ENCODE measurements around the gene FER. TPM values are rescaled to one million over a fixed set of nuclear protein-coding genes. Genes with fewer than 3 reads are reported as not detected.

Gene FER
- total and polyA plus RNA-seq, 10 of the 15 experiments (the other 5 are each of a cell fraction or from before 2014, with no cell fraction given) = 4.4 to 19.1 (median 9.6) TPM

GRCh38 chr5:109180668-109181067 is 433.0 kb downstream of the FER start:
- BruUV-seq (replicated peaks) = no TSS peak
- Histone ChIP-seq H3K4me3 (no peak overlapping the region), H3K4me2 (ENCODE audit: control insufficient read depth, insufficient read depth) (no peak overlapping the region), H2AFZ (ENCODE audit: control insufficient read depth, low read depth, low read length) (no peak overlapping the region), H4K20me1 (ENCODE audit: control insufficient read depth, insufficient read depth) (no peaks in the 10 kb centered on the region), H3K36me3 (ENCODE audit: control insufficient read depth in 2 of 2, insufficient read depth in 2 of 2, low read length in 1 of 2) (no peaks in the 10 kb centered on the region), H3K4me1 (ENCODE audit: control insufficient read depth, insufficient read depth, low read length) (no peaks in the 10 kb centered on the region), H3K9me3 (replicated peaks; ENCODE audit: control insufficient read depth, insufficient read depth, low read length) (no peaks in the 10 kb centered on the region), H3K79me2 (ENCODE audit: control insufficient read depth, insufficient read depth, low read length) (no peaks in the 10 kb centered on the region), H3K27me3 (replicated peaks in 1 of 2; ENCODE audit: control insufficient read depth in 2 of 2, insufficient read depth in 2 of 2, low read length in 1 of 2) (no peaks in the 10 kb centered on the region), H3K9ac (ENCODE audit: control insufficient read depth, insufficient read depth, low read length) (no peak overlapping the region), H3K27ac (ENCODE audit: control insufficient read depth, insufficient read depth) (no peak overlapping the region)
- FAIRE-seq (no peak), ATAC-seq (no peak), DNase-seq (ENCODE audit: low read depth, low spot score) (no peak)
- SMC1A ChIA-PET (ENCODE audit: uncharacterized antibody, unreplicated experiment) = no interaction called here
- RAD21 ChIA-PET (ENCODE audit: unreplicated experiment) = no interaction called here
- WGBS (ENCODE audit: insufficient coverage, insufficient replicate concordance, low lambda C conversion rate, missing lambda C conversion rate) = 96% methylated on average over 4 of the region's 4 CpGs
- TF ChIP-seq RCOR1 (conservative IDR thresholded peaks at IDR 0.05; ENCODE audit: low read depth, low read length) (no peak), HDAC6 (IDR thresholded peaks at IDR 0.05; ENCODE audit: unreplicated experiment) (no peak), SMC3 (IDR thresholded peaks at IDR 0.05; ENCODE audit: borderline replicate concordance, low read length) (no peak)
- CTCF ChIA-PET = no interaction called here
- intact Hi-C loops (cut with micrococcal nuclease; ENCODE audit: unreplicated experiment) (no loop called here), in situ Hi-C loops (cut with MboI) (no loop called here)
- POLR2A ChIA-PET = no interaction called here

GRCh38 chr5:109186759-109187158 is 439.1 kb downstream of the FER start:
- no peak overlapping the region for H3K4me2 ChIP-seq (ENCODE audit: control insufficient read depth, insufficient read depth)
- no peak overlapping the region for H2AFZ ChIP-seq (ENCODE audit: control insufficient read depth, low read depth, low read length)
- RAD21 ChIA-PET (ENCODE audit: unreplicated experiment) = no interaction called here
- H3K27me3 ChIP-seq (replicated peaks in 1 of 2; ENCODE audit: control insufficient read depth in 2 of 2, insufficient read depth in 2 of 2, low read length in 1 of 2) = no peaks in the 10 kb centered on the region
- H3K36me3 ChIP-seq (ENCODE audit: control insufficient read depth in 2 of 2, insufficient read depth in 2 of 2, low read length in 1 of 2) = peaks cover 0 to 1% of the 10 kb centered on the region in 2 experiments; a peak in 1 of 4 replicates
- H3K9me3 ChIP-seq (replicated peaks; ENCODE audit: control insufficient read depth, insufficient read depth, low read length) = no peaks in the 10 kb centered on the region
- POLR2A ChIA-PET = no interaction called here
- DNase-seq (ENCODE audit: low read depth, low spot score) = no peak
- ATAC-seq = no peak
- 97% methylated on average over 3 of the region's 3 CpGs for WGBS (ENCODE audit: insufficient coverage, insufficient replicate concordance, low lambda C conversion rate, missing lambda C conversion rate)
- no peak for FAIRE-seq
- in situ Hi-C loops (cut with MboI) = no loop called here
- no peaks in the 10 kb centered on the region for H4K20me1 ChIP-seq (ENCODE audit: control insufficient read depth, insufficient read depth)
- no peak overlapping the region for H3K4me3 ChIP-seq
- CTCF ChIA-PET = no interaction called here
- no peaks in the 10 kb centered on the region for H3K79me2 ChIP-seq (ENCODE audit: control insufficient read depth, insufficient read depth, low read length)
- H3K9ac ChIP-seq (ENCODE audit: control insufficient read depth, insufficient read depth, low read length) = no peak overlapping the region
- peaks cover 5% of the 10 kb centered on the region for H3K4me1 ChIP-seq (ENCODE audit: control insufficient read depth, insufficient read depth, low read length)
- no TSS peak for BruUV-seq (replicated peaks)
- intact Hi-C loops (cut with micrococcal nuclease; ENCODE audit: unreplicated experiment) = no loop called here
- SMC1A ChIA-PET (ENCODE audit: uncharacterized antibody, unreplicated experiment) = no interaction called here
- H3K27ac ChIP-seq (ENCODE audit: control insufficient read depth, insufficient read depth) = no peak overlapping the region
- TF ChIP-seq SRF (IDR thresholded peaks at IDR 0.05; ENCODE audit: low read depth in 2 of 2, low read length in 2 of 2) (no peak), LARP7 (IDR thresholded peaks at IDR 0.05) (no peak), SKIL (IDR thresholded peaks at IDR 0.05; ENCODE audit: low read depth, poor library complexity, severe bottlenecking) (no peak), SIN3A (IDR thresholded peaks at IDR 0.05; ENCODE audit: low read depth, low read length) (no peak), BCL11A (IDR thresholded peaks at IDR 0.05; ENCODE audit: low read depth, low read length) (no peak), HDGF (IDR thresholded peaks at IDR 0.05) (no peak), CHD4 (IDR thresholded peaks at IDR 0.05) (no peak), NRF1 (conservative IDR thresholded peaks at IDR 0.05; ENCODE audit: low read depth, low read length) (no peak), KAT2A (conservative IDR thresholded peaks at IDR 0.05; ENCODE audit: control insufficient read depth, low read depth, low read length) (no peak), STAT3 (IDR thresholded peaks at IDR 0.05; ENCODE audit: low read depth, low read length) (no peak), RAD21 (IDR thresholded peaks at IDR 0.05; ENCODE audit: insufficient read depth, low read depth, low read length) (no peak), ZNF687 (IDR thresholded peaks at IDR 0.05) (no peak)
